Heart left ventricle (tissue), 16 donors: ENCODE data around the gene TTPAL. TPM values are rescaled to one million over a fixed set of nuclear protein-coding genes. Genes with fewer than 3 reads are reported as not detected.
A peak's percentile ranks its signal among the peaks of the same experiment; 100 is the strongest.

ENCODE experiments used
- ATAC-seq, 4 donors: fragments of 200-7000 bp; cut with Tn5 transposase; one replicate each; pipeline ENCODE4 v1.9.1; 2020 to 2022; ENCODE audit warnings: moderate library complexity in 4 of 4, mild to moderate bottlenecking in 3 of 4, moderate number of reproducible peaks in 1 of 4
- DNase-seq, 5 donors: peaks; one replicate each; pipeline ENCODE4 v3.0.0-alpha.2; 2020
- H3K27ac ChIP-seq, 12 donors: fragments of 200-600 bp; sonication (generic) in 4 of 12; one replicate each; pipeline versions ENCODE4 v1.5.0 to v1.8.0; 2016 to 2022; ENCODE audit warnings: mild to moderate bottlenecking in 2 of 12
- H3K27me3 ChIP-seq, 9 donors: fragments of 200-600 bp; sonication (generic) in 2 of 9; one replicate each; pipeline versions ENCODE4 v1.5.1 to v1.8.0; 2016 to 2022; ENCODE audit warnings: mild to moderate bottlenecking in 3 of 9
- H3K36me3 ChIP-seq, 9 donors: fragments of 200-600 bp; sonication (generic) in 2 of 9; one replicate each; pipeline versions ENCODE4 v1.5.0 to v1.8.0; 2018 to 2022; ENCODE audit warnings: mild to moderate bottlenecking in 2 of 9
- H3K4me1 ChIP-seq, 12 donors: fragments of 200-600 bp; sonication (generic) in 4 of 12; one replicate each; pipeline versions ENCODE4 v1.5.0 to v1.8.0; 2016 to 2022; ENCODE audit warnings: mild to moderate bottlenecking in 3 of 12
- H3K4me3 ChIP-seq, 12 donors: fragments of 200-600 bp; sonication (generic) in 4 of 12; one replicate each; pipeline versions ENCODE4 v1.5.0 to v1.8.0; 2017 to 2022; ENCODE audit warnings: mild to moderate bottlenecking in 9 of 12, moderate library complexity in 4 of 12
- H3K9me3 ChIP-seq, 12 donors: fragments of 200-600 bp; sonication (generic) in 4 of 12; one replicate each; pipeline versions ENCODE4 v1.5.0 to v1.8.0; 2016 to 2022; ENCODE audit warnings: mild to moderate bottlenecking in 1 of 12
- CTCF ChIP-seq, 12 donors: fragments of 200-600 bp; sonication (generic) in 4 of 12; IDR thresholded peaks; one replicate each; pipeline versions ENCODE4 v1.5.0 to v1.8.0; 2018 to 2022; ENCODE audit warnings: antibody characterized with exemption in 12 of 12, mild to moderate bottlenecking in 5 of 12
- POLR2A ChIP-seq, 2 donors: fragments of 450-650 bp; IDR thresholded peaks; one replicate each; pipeline ENCODE4 v1.6.1; 2017; ENCODE audit warnings: antibody characterized with exemption in 2 of 2, mild to moderate bottlenecking in 2 of 2, moderate library complexity in 2 of 2
- WGBS, 4 donors: extraction: QIAGEN DNeasy Blood & Tissue Kit in 2 of 4; methylation state at CpG; one replicate each; pipeline versions ENCODE4 v1.1.5 to v1.1.7; 2013 to 2018; 5-methylcytosine and 5-hydroxymethylcytosine counted together
- intact Hi-C, 10 donors: fragments of 100-400 bp; cut with DNase I; formaldehyde crosslinking; loops; one replicate each; pipeline versions ENCODE4 v1.11.1 to v1.14.2; 2022
- polyA plus RNA-seq, 2 donors: library from polyadenylated mRNA; stranded (reverse); fragments of 200-250 nt; gene quantifications; one replicate each; pipeline ENCODE4 v1.2.3, GENCODE V29; 2013
- total RNA-seq, 9 donors: library from RNA; depleted of rRNA in 2 of 9; stranded (reverse); fragments of >200 nt in 2 of 9; fragmentation: NEBNext Ultra II Directional in 3 of 9; extraction: Animal tissue kit (Norgen Biotek cat#: 25700) in 3 of 9; gene quantifications; one replicate each; pipeline versions ENCODE4 v1.1.0 to v1.2.4, GENCODE V29; 2016 to 2023
- donor health status: ischemic (EF 13 %, LVEDD 7.1; RV severe dilation, severe dysfunction).
- donor health status: healthy with polysubstance abuse.
- donor health status: DM: no; HTN: yes; CAD: no.
- donor health status: DM: no; HTN: no; CAD: no.
- donor health status: ischemic (EF 25% LVEDD 6.9; RV normal size, moderate dysfunction).
- donor health status: ischemic (EF 25% LVEDD 5.7; RV mildly dilated, moderate dysfunction).
- donor health status: healthy.
- donor health status: DM: yes; HTN: yes; CAD: no.
- donor health status: ischemic (EF 35%, LVEDD 5.7; RV mildly dilated, moderate dysfunction).
- donor health status: nonischemic (EF 11% LVEDD 7.7; RV severe dilation, severe dysfunction).
- donor health status: DM: yes; HTN: yes; CAD: no.
- donor health status: PGD.
- donor health status: ischemic (EF 29% LVEDD 5.4; RV normal size, mild dysfunction).
- donor health status: nonischemic (EF 23%, LVEDD 6.1; RV moderate dilation, normal function).

The TTPAL gene
- total and polyA plus RNA-seq, 11 donors, result 1.9 to 6.0 (median 4.2) TPM

GRCh38 chr20:44495802-44496481 lies 20.3 kb downstream of the TTPAL start:
- WGBS, 4 donors, result 88 to 94% (median 91%) methylated on average over 3 of the region's 3 CpGs
- Histone ChIP-seq H3K36me3 (peaks cover 0 to 100% (median 98%) of the 10 kb centered on the region in 9 donors), H3K4me1 (peaks cover 0 to 23% (median 8%) of the 10 kb centered on the region in 12 donors), H3K27me3 (no peaks in the 10 kb centered on the region), H3K9me3 (no peaks in the 10 kb centered on the region), H3K27ac (peak overlapping the region in 3 of 12 donors; percentile 3 to 27 (median 18)), H3K4me3 (no peak overlapping the region)
- ATAC-seq (peak in 1 of 4 donors; percentile 46), DNase-seq (no peak)
- intact Hi-C loops, result no loop called here
- TF ChIP-seq POLR2A (IDR thresholded peaks at IDR 0.05), result no peak
- no peak for TF ChIP-seq CTCF (IDR thresholded peaks at IDR 0.05)

GRCh38 chr20:44496976-44497375 lies 21.3 kb downstream of the TTPAL start:
- no peak for ATAC-seq
- Histone ChIP-seq H3K9me3 (no peaks in the 10 kb centered on the region), H3K27me3 (no peaks in the 10 kb centered on the region), H3K4me3 (no peak overlapping the region), H3K36me3 (peaks cover 0 to 100% (median 98%) of the 10 kb centered on the region in 9 donors), H3K4me1 (peaks cover 0 to 24% (median 10%) of the 10 kb centered on the region in 12 donors), H3K27ac (peak overlapping the region in 1 of 12 donors; percentile 21)
- no peak for TF ChIP-seq POLR2A (IDR thresholded peaks at IDR 0.05)
- no peak for TF ChIP-seq CTCF (IDR thresholded peaks at IDR 0.05)
- intact Hi-C loops, result no loop called here
- DNase-seq, result no peak
- WGBS, 4 donors, result 80 to 94% (median 90%) methylated on average over 3 of the region's 3 CpGs

- Histone ChIP-seq H3K9me3 (no peaks in the 10 kb centered on the region), H3K27me3 (no peaks in the 10 kb centered on the region), H3K4me3 (no peak overlapping the region), H3K36me3 (peaks cover 0 to 100% (median 100%) of the 10 kb centered on the region in 9 donors), H3K4me1 (peaks cover 0 to 18% (median 10%) of the 10 kb centered on the region in 12 donors), H3K27ac (peak overlapping the region in 2 of 12 donors; percentile 7 to 21)
- DNase-seq (no peak), ATAC-seq (peak in 1 of 4 donors; percentile 25)
- no peak for TF ChIP-seq POLR2A (IDR thresholded peaks at IDR 0.05)
- TF ChIP-seq CTCF (IDR thresholded peaks at IDR 0.05), result no peak
- 78 to 91% (median 83%) methylated on average over 3 of the region's 3 CpGs for WGBS, 4 donors
- intact Hi-C loops, result no loop called here
Observed at GRCh38 chr20:44497761-44498160, 22.1 kb downstream of the TTPAL start.

- Histone ChIP-seq H3K36me3 (peaks cover 0 to 100% (median 100%) of the 10 kb centered on the region in 9 donors), H3K27me3 (no peaks in the 10 kb centered on the region), H3K9me3 (no peaks in the 10 kb centered on the region), H3K27ac (peak overlapping the region in 4 of 12 donors; percentile 9 to 69 (median 12)), H3K4me1 (peaks cover 0 to 18% (median 10%) of the 10 kb centered on the region in 12 donors), H3K4me3 (no peak overlapping the region)
- TF ChIP-seq CTCF (IDR thresholded peaks at IDR 0.05) (no peak), POLR2A (IDR thresholded peaks at IDR 0.05) (no peak)
- ATAC-seq (peak in 3 of 4 donors; percentile 21 to 42 (median 33)), DNase-seq (no peak)
- WGBS, 4 donors, result 64 to 81% (median 69%) methylated on average over 3 of the region's 3 CpGs
- intact Hi-C loops, result loop anchor here in 1 of 10 donors (10.0 kb wide), 1 partner anchor 395 kb away; no protein-coding TSS in a partner anchor
Observed at GRCh38 chr20:44500221-44500620, 24.5 kb downstream of the TTPAL start.
